ENCODE data around the gene NUDT8. TPM values are rescaled to one million over a fixed set of nuclear protein-coding genes. Genes with fewer than 3 reads are reported as not detected.

NUDT8 gene
- total and polyA plus RNA-seq, 2 of the 8 experiments (the other 6 are each of a cell fraction or from before 2014, with no cell fraction given) = 7.2 to 8.3 TPM

DNA sequence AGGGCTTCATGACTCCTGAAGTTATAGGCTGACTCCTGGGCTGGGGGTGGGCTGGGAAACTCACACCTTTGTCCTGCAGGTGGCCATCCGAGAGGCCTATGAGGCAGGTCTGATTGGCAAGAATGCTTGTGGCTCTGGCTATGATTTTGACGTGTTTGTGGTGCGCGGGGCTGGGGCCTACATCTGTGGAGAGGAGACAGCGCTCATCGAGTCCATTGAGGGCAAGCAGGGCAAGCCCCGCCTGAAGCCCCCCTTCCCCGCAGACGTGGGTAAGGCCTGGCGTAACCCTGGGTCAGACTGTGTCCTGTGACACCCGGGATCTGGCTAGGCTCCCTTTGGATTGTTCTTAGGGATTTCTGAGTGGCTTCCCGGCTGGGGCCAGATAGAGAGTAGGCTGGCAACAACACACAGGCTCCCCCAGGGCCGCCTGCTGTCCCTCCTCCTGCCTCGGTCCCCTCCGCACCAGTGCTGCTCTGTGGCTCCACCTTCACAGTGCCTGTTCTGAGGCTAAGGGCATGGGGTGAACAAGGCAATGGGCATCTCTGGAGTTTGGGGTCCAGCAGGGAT, 19.4 kb downstream of the NUDT8 start (continued):
- TF ChIP-seq, protein P1, sequence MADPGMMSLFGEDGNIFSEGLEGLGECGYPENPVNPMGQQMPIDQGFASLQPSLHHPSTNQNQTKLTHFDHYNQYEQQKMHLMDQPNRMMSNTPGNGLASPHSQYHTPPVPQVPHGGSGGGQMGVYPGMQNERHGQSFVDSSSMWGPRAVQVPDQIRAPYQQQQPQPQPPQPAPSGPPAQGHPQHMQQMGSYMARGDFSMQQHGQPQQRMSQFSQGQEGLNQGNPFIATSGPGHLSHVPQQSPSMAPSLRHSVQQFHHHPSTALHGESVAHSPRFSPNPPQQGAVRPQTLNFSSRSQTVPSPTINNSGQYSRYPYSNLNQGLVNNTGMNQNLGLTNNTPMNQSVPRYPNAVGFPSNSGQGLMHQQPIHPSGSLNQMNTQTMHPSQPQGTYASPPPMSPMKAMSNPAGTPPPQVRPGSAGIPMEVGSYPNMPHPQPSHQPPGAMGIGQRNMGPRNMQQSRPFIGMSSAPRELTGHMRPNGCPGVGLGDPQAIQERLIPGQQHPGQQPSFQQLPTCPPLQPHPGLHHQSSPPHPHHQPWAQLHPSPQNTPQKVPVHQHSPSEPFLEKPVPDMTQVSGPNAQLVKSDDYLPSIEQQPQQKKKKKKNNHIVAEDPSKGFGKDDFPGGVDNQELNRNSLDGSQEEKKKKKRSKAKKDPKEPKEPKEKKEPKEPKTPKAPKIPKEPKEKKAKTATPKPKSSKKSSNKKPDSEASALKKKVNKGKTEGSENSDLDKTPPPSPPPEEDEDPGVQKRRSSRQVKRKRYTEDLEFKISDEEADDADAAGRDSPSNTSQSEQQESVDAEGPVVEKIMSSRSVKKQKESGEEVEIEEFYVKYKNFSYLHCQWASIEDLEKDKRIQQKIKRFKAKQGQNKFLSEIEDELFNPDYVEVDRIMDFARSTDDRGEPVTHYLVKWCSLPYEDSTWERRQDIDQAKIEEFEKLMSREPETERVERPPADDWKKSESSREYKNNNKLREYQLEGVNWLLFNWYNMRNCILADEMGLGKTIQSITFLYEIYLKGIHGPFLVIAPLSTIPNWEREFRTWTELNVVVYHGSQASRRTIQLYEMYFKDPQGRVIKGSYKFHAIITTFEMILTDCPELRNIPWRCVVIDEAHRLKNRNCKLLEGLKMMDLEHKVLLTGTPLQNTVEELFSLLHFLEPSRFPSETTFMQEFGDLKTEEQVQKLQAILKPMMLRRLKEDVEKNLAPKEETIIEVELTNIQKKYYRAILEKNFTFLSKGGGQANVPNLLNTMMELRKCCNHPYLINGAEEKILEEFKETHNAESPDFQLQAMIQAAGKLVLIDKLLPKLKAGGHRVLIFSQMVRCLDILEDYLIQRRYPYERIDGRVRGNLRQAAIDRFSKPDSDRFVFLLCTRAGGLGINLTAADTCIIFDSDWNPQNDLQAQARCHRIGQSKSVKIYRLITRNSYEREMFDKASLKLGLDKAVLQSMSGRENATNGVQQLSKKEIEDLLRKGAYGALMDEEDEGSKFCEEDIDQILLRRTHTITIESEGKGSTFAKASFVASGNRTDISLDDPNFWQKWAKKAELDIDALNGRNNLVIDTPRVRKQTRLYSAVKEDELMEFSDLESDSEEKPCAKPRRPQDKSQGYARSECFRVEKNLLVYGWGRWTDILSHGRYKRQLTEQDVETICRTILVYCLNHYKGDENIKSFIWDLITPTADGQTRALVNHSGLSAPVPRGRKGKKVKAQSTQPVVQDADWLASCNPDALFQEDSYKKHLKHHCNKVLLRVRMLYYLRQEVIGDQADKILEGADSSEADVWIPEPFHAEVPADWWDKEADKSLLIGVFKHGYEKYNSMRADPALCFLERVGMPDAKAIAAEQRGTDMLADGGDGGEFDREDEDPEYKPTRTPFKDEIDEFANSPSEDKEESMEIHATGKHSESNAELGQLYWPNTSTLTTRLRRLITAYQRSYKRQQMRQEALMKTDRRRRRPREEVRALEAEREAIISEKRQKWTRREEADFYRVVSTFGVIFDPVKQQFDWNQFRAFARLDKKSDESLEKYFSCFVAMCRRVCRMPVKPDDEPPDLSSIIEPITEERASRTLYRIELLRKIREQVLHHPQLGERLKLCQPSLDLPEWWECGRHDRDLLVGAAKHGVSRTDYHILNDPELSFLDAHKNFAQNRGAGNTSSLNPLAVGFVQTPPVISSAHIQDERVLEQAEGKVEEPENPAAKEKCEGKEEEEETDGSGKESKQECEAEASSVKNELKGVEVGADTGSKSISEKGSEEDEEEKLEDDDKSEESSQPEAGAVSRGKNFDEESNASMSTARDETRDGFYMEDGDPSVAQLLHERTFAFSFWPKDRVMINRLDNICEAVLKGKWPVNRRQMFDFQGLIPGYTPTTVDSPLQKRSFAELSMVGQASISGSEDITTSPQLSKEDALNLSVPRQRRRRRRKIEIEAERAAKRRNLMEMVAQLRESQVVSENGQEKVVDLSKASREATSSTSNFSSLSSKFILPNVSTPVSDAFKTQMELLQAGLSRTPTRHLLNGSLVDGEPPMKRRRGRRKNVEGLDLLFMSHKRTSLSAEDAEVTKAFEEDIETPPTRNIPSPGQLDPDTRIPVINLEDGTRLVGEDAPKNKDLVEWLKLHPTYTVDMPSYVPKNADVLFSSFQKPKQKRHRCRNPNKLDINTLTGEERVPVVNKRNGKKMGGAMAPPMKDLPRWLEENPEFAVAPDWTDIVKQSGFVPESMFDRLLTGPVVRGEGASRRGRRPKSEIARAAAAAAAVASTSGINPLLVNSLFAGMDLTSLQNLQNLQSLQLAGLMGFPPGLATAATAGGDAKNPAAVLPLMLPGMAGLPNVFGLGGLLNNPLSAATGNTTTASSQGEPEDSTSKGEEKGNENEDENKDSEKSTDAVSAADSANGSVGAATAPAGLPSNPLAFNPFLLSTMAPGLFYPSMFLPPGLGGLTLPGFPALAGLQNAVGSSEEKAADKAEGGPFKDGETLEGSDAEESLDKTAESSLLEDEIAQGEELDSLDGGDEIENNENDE (IDR thresholded peaks at IDR 0.05; ENCODE audit: insufficient replicate concordance, low read length) = no peak
- TF ChIP-seq RFX5 (IDR thresholded peaks at IDR 0.05; ENCODE audit: borderline replicate concordance, low read depth, low read length) (no peak), TAF1 (IDR thresholded peaks at IDR 0.05; ENCODE audit: low read depth, low read length) (no peak), BCL11A (IDR thresholded peaks at IDR 0.05; ENCODE audit: low read depth in 2 of 2, low read length in 2 of 2) (no peak), SIX5 (IDR thresholded peaks at IDR 0.05; ENCODE audit: low read depth, low read length) (no peak), BRCA1 (IDR thresholded peaks at IDR 0.05; ENCODE audit: low read depth, low read length) (no peak), CBX8 (IDR thresholded peaks at IDR 0.05; ENCODE audit: borderline replicate concordance, low read depth, low read length) (no peak), JUN (IDR thresholded peaks at IDR 0.05; ENCODE audit: low read depth, low read length) (no peak)
